Activated CD8-positive, alpha-beta memory T cell treated with anti-CD3 and anti-CD28 coated beads for 36 hours (primary cell): ENCODE data around the gene SPEM2. TPM values are rescaled to one million over a fixed set of nuclear protein-coding genes. Genes with fewer than 3 reads are reported as not detected.

ENCODE experiments used
- CTCF ChIA-PET: fragments of 350-600 bp; sonication (Branson Sonifier 250); formaldehyde crosslinking; loops from one replicate; lab custom pipeline; 2021; ENCODE audit warnings: antibody characterized with exemption; lab: Charles Lee
- POLR2A ChIA-PET: fragments of 350-600 bp; sonication (Branson Sonifier 250); formaldehyde crosslinking; loops from one replicate; lab custom pipeline; 2021; ENCODE audit warnings: antibody characterized with exemption; lab: Charles Lee
- total RNA-seq, 2 experiments: library from RNA; stranded (reverse); gene quantifications; one replicate each; pipeline ENCODE4 v1.2.3, GENCODE V29; 2021

SPEM2 gene
- total RNA-seq, 2 experiments from 2014 or later, result not detected

- CTCF ChIA-PET, result interaction anchor here (1.2 kb wide), 1 partner anchor 41 kb away, joined by 3 read pairs; the partner anchor contains the start of gene TMEM95
- POLR2A ChIA-PET, result no interaction called here
Observed at GRCh38 chr17:7396147-7396546, 29.3 kb upstream of the SPEM2 start.

DNA sequence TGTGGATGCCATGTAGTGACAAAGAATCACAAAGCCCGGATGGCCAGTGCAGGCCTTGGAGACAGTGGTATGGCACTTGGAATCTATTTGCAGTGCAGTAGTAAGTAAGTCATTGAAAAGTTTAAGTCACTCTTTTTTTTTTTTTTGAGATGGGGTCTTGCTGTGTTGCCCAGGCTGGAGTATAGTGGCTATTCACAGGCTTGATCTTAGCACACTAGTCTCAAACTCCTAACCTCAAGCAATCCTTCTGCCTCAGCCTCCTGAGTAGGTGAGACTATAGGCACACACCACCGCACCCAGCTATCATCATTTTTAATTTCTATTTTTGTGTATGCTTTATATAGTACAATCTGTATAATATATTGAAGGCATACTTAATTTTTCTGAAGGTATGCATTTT is 26.8 kb upstream of the SPEM2 start:
- ChIA-PET CTCF (interaction anchor here (0.7 to 1.3 kb wide), 2 partner anchors 38 to 163 kb away, joined by 3 read pairs; no protein-coding TSS in a partner anchor), POLR2A (interaction anchor here (1.0 kb wide), 1 partner anchor 175 kb away, joined by 3 read pairs; no protein-coding TSS in a partner anchor)

- ChIA-PET CTCF (interaction anchor here (0.8 to 2.3 kb wide), 3 partner anchors 33 to 158 kb away, joined by 3 to 9 read pairs (median 4); partner anchors contain the start of gene TMEM102), POLR2A (interaction anchor here (0.8 to 1.8 kb wide), 4 partner anchors 9 to 283 kb away, joined by 3 to 10 read pairs (median 6); partner anchors contain the start of gene PLSCR3)
Observed at GRCh38 chr17:7403043-7403726, 22.2 kb upstream of the SPEM2 start.

GRCh38 chr17:7403727-7403976 is 21.8 kb upstream of the SPEM2 start:
- CTCF ChIA-PET, result interaction anchor here (0.5 to 2.3 kb wide), 8 partner anchors 19 to 283 kb away, joined by 3 to 9 read pairs (median 3); partner anchors contain the start of gene TMEM102

DNA sequence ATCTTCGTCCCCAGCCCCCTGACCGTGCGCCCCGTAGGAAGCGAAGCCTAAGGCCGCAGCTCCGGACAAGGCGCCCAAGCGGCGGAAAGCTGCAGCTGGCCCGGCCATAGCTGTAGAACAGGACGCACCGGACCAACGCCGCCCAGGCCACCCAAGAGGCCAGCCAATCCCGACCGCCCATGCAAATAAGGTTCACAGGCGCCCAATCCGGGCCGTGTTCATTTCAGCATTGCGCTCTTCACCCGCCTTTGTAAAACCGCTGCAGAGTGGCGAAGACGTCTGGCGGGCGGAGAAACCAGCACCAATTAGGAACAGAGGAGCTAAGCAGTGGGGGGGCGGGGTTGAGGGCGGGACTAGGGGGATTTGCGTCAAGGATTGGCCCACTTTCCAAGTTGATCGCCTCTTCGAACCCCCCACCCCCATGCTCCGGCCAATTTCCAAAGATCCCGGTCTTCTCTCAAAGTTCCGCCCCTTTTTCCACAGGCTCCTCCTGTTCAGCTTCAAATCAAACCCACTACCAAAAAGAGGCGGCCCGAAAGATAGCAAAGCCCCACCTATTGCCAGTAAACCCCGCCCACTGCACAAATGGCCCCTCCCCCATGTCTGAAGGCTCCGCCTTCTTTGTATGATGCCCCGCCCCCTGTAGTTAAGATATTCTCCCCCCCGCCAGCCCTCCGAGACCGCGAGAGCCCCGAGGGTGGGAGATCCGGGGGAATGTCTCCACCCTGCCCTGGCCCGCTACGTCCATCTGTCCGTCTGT is 21.3 kb upstream of the SPEM2 start, which contains the start of gene TMEM256:
Gene TMEM256, minus strand, starts transcription at position 121 of the 760 bp plus-strand sequence. Its CDS starts 13 bp downstream, at position 108.
- ChIA-PET POLR2A (interaction anchor here (0.8 to 1.8 kb wide), 6 partner anchors 10 to 282 kb away, joined by 4 to 10 read pairs (median 4); partner anchors contain the start of genes PLSCR3 and POLR2A), CTCF (interaction anchor here (0.5 to 2.3 kb wide), 10 partner anchors 20 to 282 kb away, joined by 3 to 9 read pairs (median 3); partner anchors contain the start of genes ACAP1 and TMEM102)

More at GRCh38 chr17:7403727-7403976, 21.8 kb upstream of the SPEM2 start:
- POLR2A ChIA-PET, result interaction anchor here (0.8 to 1.8 kb wide), 7 partner anchors 10 to 282 kb away, joined by 3 to 10 read pairs (median 4); partner anchors contain the start of genes PLSCR3 and POLR2A

DNA sequence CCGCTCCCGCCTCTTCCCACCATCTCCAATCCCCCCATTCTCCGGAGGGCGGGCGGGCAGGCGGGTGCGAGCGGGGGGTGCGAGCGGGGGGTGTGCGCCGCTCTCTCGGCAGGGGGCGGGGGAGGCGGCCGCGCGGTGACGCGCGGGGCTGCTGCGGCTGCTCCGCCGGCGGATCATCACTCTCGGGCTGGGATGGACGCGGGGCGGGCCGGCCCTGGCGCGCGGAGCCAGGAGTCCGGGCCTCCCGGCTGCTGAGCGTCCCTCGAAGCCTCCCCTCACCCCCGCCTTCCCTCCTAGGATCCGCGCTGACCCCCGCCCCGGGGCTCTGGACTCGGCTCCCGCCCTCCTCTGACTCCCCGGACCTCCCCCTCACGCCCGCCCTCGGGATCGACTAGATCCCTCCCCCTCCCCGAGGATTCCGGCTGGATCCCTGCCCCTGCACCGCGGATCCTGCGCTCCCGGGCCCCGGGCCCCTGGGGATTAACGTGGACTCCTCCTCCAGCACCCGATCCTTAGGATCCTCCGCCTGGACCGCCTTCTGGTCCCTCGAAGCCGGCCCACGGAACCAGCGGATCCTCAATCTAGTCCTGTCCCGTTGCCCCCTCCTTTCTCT is 20.6 kb upstream of the SPEM2 start:
- CTCF ChIA-PET, result interaction anchor here (0.7 to 1.0 kb wide), 4 partner anchors 27 to 156 kb away, joined by 3 to 9 read pairs (median 4); partner anchors contain the start of gene ACAP1
- POLR2A ChIA-PET, result interaction anchor here (0.8 to 1.8 kb wide), 4 partner anchors 11 to 79 kb away, joined by 4 to 9 read pairs (median 4); partner anchors contain the start of genes PLSCR3 and POLR2A

DNA sequence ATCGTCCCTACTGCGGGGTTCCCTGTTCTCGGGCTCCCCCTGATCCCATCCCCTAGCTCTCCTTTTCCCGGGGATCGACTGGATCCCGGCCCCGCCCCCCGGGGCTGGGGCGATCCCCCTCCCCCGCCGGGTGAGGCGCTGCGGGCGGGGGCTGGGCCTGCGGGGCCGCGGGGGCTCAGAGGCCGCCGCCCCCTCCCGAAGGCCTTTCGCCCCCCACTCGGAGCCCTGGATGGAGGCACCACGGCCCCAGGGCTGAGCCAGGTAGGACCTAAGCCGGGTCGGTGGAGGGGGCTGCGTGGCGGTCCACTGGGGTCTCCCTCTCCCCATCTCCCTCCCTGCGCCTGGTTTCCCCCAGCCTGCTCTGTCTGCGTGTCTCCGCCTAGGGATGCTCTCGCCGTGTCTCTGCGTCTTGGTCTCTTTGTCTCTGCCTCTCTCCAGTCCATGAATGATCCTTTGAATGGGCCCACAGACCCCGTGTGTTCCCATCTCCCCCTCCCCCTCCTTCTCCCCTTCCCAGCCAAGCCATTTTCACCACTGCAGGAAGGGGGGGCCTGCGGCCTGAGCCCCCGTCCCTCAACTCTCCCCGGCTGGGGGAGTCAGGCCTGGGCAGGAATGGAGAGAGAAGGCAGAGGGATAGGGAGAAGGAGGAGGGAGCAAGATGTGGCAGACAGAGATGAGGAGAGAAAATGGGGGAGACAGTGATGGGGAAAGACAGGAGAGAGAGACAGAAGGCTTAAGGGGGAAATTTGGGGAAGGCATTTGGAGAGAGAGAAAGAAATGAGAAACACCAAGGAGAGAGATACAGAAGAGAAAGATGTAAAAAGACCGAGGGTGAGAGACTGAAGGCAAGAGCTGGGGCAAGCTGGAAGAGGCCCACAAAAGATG is 19.8 kb upstream of the SPEM2 start:
- ChIA-PET CTCF (no interaction called here), POLR2A (interaction anchor here (0.6 kb wide), 1 partner anchor 147 kb away, joined by 10 read pairs; no protein-coding TSS in a partner anchor)

- POLR2A ChIA-PET, result interaction anchor here (0.6 kb wide), 2 partner anchors 146 to 178 kb away, joined by 3 to 10 read pairs; partner anchors contain the start of gene MPDU1
- CTCF ChIA-PET, result no interaction called here
Observed at GRCh38 chr17:7406235-7406825, 19.1 kb upstream of the SPEM2 start.

- ChIA-PET POLR2A (interaction anchor here (0.6 kb wide), 1 partner anchor 177 kb away, joined by 3 read pairs; the partner anchor contains the start of gene MPDU1), CTCF (interaction anchor here (1.0 kb wide), 1 partner anchor 107 kb away, joined by 3 read pairs; no protein-coding TSS in a partner anchor)
Observed at GRCh38 chr17:7407082-7407481, 18.3 kb upstream of the SPEM2 start.

- CTCF ChIA-PET, result interaction anchor here (1.0 kb wide), 1 partner anchor 107 kb away, joined by 3 read pairs; no protein-coding TSS in a partner anchor
- POLR2A ChIA-PET, result no interaction called here
Observed at GRCh38 chr17:7407485-7408251, 17.7 kb upstream of the SPEM2 start, which contains the start of gene NLGN2. TSS of gene NLGN2 (plus strand) at chr17:7407845. CDS start at chr17:7408256, 411 bp downstream.

GRCh38 chr17:7408252-7408727 is 17.1 kb upstream of the SPEM2 start:
- POLR2A ChIA-PET, result no interaction called here
- CTCF ChIA-PET, result no interaction called here

DNA sequence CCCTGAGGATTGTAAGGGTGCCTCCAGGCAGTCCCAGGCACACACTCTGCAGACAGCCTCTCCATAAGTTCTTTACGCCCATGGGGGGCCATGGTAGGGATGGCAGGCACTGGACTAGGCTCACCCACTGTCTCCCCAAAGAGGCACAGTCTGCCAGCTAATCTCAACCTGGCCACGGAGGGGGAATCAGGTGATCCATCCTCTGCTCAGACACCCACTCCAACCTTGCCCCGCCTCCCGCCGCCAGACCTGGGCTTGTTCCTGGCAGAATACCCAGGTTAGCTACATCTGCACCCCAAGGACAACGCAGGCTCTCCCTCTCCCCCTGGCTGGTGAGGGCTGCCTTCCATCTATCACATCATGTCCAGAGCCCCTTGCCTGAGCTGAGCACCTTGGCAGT is 16.6 kb upstream of the SPEM2 start:
- ChIA-PET POLR2A (no interaction called here), CTCF (no interaction called here)

GRCh38 chr17:7409716-7410115 is 15.7 kb upstream of the SPEM2 start:
- CTCF ChIA-PET, result no interaction called here
- POLR2A ChIA-PET, result no interaction called here

- POLR2A ChIA-PET, result no interaction called here
Observed at GRCh38 chr17:7410634-7411426, 14.6 kb upstream of the SPEM2 start.

DNA sequence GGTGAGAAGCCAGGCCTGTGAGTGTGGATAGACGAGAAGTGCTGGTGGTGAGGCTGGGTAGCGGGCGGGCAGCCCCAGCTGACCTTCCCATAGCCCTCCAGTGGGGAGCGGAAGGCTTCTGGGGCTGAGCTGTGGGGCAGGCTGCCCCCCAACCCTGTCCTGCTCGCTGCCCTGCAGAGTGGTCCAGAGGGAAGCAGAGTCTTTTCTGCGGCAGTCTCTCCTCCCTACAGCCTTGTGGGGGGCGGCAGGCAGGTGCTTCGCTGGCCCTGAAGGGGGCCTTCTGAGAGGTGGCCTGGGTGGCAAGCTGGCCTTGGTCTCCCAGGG is 14.0 kb upstream of the SPEM2 start:
- ChIA-PET CTCF (interaction anchor here (1.3 kb wide), 1 partner anchor 34 kb away, joined by 3 read pairs; no protein-coding TSS in a partner anchor), POLR2A (no interaction called here)

More at GRCh38 chr17:7410634-7411426, 14.6 kb upstream of the SPEM2 start:
- CTCF ChIA-PET, result interaction anchor here (0.6 to 1.3 kb wide), 2 partner anchors 35 to 192 kb away, joined by 3 to 4 read pairs; no protein-coding TSS in a partner anchor
